ENCODE measurements around the gene EPHB1.

GRCh38 chr3:134857776-134858362 lies 62.8 kb downstream of the EPHB1 start:
- TF ChIP-seq CTCF (IDR thresholded peaks at IDR 0.05; ENCODE audit: low read length) (no peak), EZH2 (IDR thresholded peaks at IDR 0.05; ENCODE audit: borderline replicate concordance, low read length) (no peak)
